ENCODE results near the gene REPS2. TPM values are rescaled to one million over a fixed set of nuclear protein-coding genes. Genes with fewer than 3 reads are reported as not detected.

Gene REPS2
- total RNA-seq, 1 donor from 2014 or later = 1.2 TPM

GRCh38 chrX:17098516-17099247, 152.2 kb downstream of the REPS2 start:
- H3K9me3 ChIP-seq (ENCODE audit: insufficient read depth, low read depth, low read length) = no peaks in the 10 kb centered on the region
- H3K27me3 Mint-ChIP-seq (ENCODE audit: low read depth, unreplicated experiment) = peaks cover 4% of the 10 kb centered on the region
- no peaks in the 10 kb centered on the region for H3K4me1 ChIP-seq (ENCODE audit: insufficient read depth, low read length)
- no peak overlapping the region for H3K4me2 ChIP-seq (ENCODE audit: low read length)
- no peak overlapping the region for H3K27ac ChIP-seq (ENCODE audit: low read depth, low read length)
- no peaks in the 10 kb centered on the region for H3K36me3 ChIP-seq (ENCODE audit: insufficient read depth, low read length)
- H3K4me1 Mint-ChIP-seq (ENCODE audit: low read depth, unreplicated experiment) = no peaks in the 10 kb centered on the region
- no peak for DNase-seq (ENCODE audit: low read depth)
- no peak overlapping the region for H3K27ac Mint-ChIP-seq (ENCODE audit: unreplicated experiment)
- no peak for TF ChIP-seq EZH2 (IDR thresholded peaks at IDR 0.05; ENCODE audit: insufficient read depth, low read length)
- no peak for TF ChIP-seq CTCF (IDR thresholded peaks at IDR 0.05; ENCODE audit: insufficient read depth, low read depth, low read length)
- H3K9ac ChIP-seq (ENCODE audit: low read length) = no peak overlapping the region
- no peaks in the 10 kb centered on the region for H3K9me3 Mint-ChIP-seq (ENCODE audit: unreplicated experiment)
- no peak overlapping the region for H3K4me3 Mint-ChIP-seq (ENCODE audit: unreplicated experiment)
- no peaks in the 10 kb centered on the region for H3K79me2 ChIP-seq (ENCODE audit: insufficient read depth, low read length)
- no peaks in the 10 kb centered on the region for H4K20me1 ChIP-seq (ENCODE audit: insufficient read depth, low read length)
- no peaks in the 10 kb centered on the region for H3K27me3 ChIP-seq (ENCODE audit: insufficient read depth, low read length)
- FAIRE-seq = peak; percentile 29
- H3K36me3 Mint-ChIP-seq (ENCODE audit: low read depth, unreplicated experiment) = no peaks in the 10 kb centered on the region
- H2AFZ ChIP-seq (ENCODE audit: low read depth, low read length) = no peak overlapping the region
- no peak overlapping the region for H3K4me3 ChIP-seq (ENCODE audit: insufficient read depth, low read depth, low read length)

GRCh38 chrX:17104433-17104832, 158.0 kb downstream of the REPS2 start:
- Histone ChIP-seq H3K27ac (ENCODE audit: low read depth, low read length) (no peak overlapping the region), H2AFZ (ENCODE audit: low read depth, low read length) (no peak overlapping the region), H3K4me1 (ENCODE audit: insufficient read depth, low read length) (no peaks in the 10 kb centered on the region), H3K9ac (ENCODE audit: low read length) (no peak overlapping the region), H3K79me2 (ENCODE audit: insufficient read depth, low read length) (no peaks in the 10 kb centered on the region), H3K36me3 (ENCODE audit: insufficient read depth, low read length) (no peaks in the 10 kb centered on the region), H3K4me3 (ENCODE audit: insufficient read depth, low read depth, low read length) (no peak overlapping the region), H3K27me3 (ENCODE audit: insufficient read depth, low read length) (no peaks in the 10 kb centered on the region), H3K9me3 (ENCODE audit: insufficient read depth, low read depth, low read length) (no peaks in the 10 kb centered on the region), H4K20me1 (ENCODE audit: insufficient read depth, low read length) (no peaks in the 10 kb centered on the region), H3K4me2 (ENCODE audit: low read length) (no peak overlapping the region)
- H3K36me3 Mint-ChIP-seq (ENCODE audit: low read depth, unreplicated experiment) = no peaks in the 10 kb centered on the region
- no peak overlapping the region for H3K4me3 Mint-ChIP-seq (ENCODE audit: unreplicated experiment)
- peaks cover 4% of the 10 kb centered on the region for H3K4me1 Mint-ChIP-seq (ENCODE audit: low read depth, unreplicated experiment)
- FAIRE-seq (no peak), DNase-seq (ENCODE audit: low read depth) (no peak)
- no peak overlapping the region for H3K27ac Mint-ChIP-seq (ENCODE audit: unreplicated experiment)
- H3K27me3 Mint-ChIP-seq (ENCODE audit: low read depth, unreplicated experiment) = peaks cover 4% of the 10 kb centered on the region
- H3K9me3 Mint-ChIP-seq (ENCODE audit: unreplicated experiment) = no peaks in the 10 kb centered on the region
- TF ChIP-seq CTCF (IDR thresholded peaks at IDR 0.05; ENCODE audit: insufficient read depth, low read depth, low read length) (no peak), EZH2 (IDR thresholded peaks at IDR 0.05; ENCODE audit: insufficient read depth, low read length) (no peak)

GRCh38 chrX:17120816-17121215, 174.4 kb downstream of the REPS2 start:
- Histone ChIP-seq H3K36me3 (ENCODE audit: insufficient read depth, low read length) (no peaks in the 10 kb centered on the region), H3K79me2 (ENCODE audit: insufficient read depth, low read length) (no peaks in the 10 kb centered on the region), H3K27ac (ENCODE audit: low read depth, low read length) (no peak overlapping the region), H3K4me3 (ENCODE audit: insufficient read depth, low read depth, low read length) (no peak overlapping the region), H3K27me3 (ENCODE audit: insufficient read depth, low read length) (no peaks in the 10 kb centered on the region), H2AFZ (ENCODE audit: low read depth, low read length) (no peak overlapping the region), H4K20me1 (ENCODE audit: insufficient read depth, low read length) (no peaks in the 10 kb centered on the region), H3K4me2 (ENCODE audit: low read length) (no peak overlapping the region), H3K9me3 (ENCODE audit: insufficient read depth, low read depth, low read length) (no peaks in the 10 kb centered on the region), H3K4me1 (ENCODE audit: insufficient read depth, low read length) (no peaks in the 10 kb centered on the region), H3K9ac (ENCODE audit: low read length) (no peak overlapping the region)
- no peak overlapping the region for H3K27ac Mint-ChIP-seq (ENCODE audit: unreplicated experiment)
- no peak overlapping the region for H3K4me3 Mint-ChIP-seq (ENCODE audit: unreplicated experiment)
- no peak for TF ChIP-seq CTCF (IDR thresholded peaks at IDR 0.05; ENCODE audit: insufficient read depth, low read depth, low read length)
- no peak for TF ChIP-seq EZH2 (IDR thresholded peaks at IDR 0.05; ENCODE audit: insufficient read depth, low read length)
- no peaks in the 10 kb centered on the region for H3K4me1 Mint-ChIP-seq (ENCODE audit: low read depth, unreplicated experiment)
- H3K9me3 Mint-ChIP-seq (ENCODE audit: unreplicated experiment) = no peaks in the 10 kb centered on the region
- H3K27me3 Mint-ChIP-seq (ENCODE audit: low read depth, unreplicated experiment) = no peaks in the 10 kb centered on the region
- DNase-seq (ENCODE audit: low read depth) (no peak), FAIRE-seq (no peak)
- H3K36me3 Mint-ChIP-seq (ENCODE audit: low read depth, unreplicated experiment) = no peaks in the 10 kb centered on the region

Data from astrocyte (in vitro differentiated cells and primary cell).